BLaER1 treated with 17β-estradiol and CSF1 and Interleukin-3, amounts not matched to agents 10 nM and 100 nM (cell line): ENCODE results near the gene SLC12A7.

Experiments used
- H3K27ac ChIP-seq, 11 experiments: shearing (Covaris generic); formaldehyde crosslinking; 2 replicates each; pipeline ENCODE4 v1.8.1; 2022
- H3K27me3 ChIP-seq, 11 experiments: shearing (Covaris generic); formaldehyde crosslinking; 2 replicates each; pipeline ENCODE4 v1.8.1; 2022
- H3K36me3 ChIP-seq, 11 experiments: shearing (Covaris generic); formaldehyde crosslinking; 2 replicates each; pipeline ENCODE4 v1.8.1; 2022
- H3K4me1 ChIP-seq, 10 experiments: shearing (Covaris generic); formaldehyde crosslinking; 2 replicates each; pipeline ENCODE4 v1.8.1; 2022
- H3K4me2 ChIP-seq, 11 experiments: shearing (Covaris generic); formaldehyde crosslinking; 2 replicates each; pipeline ENCODE4 v1.8.1; 2022
- H3K4me3 ChIP-seq, 10 experiments: shearing (Covaris generic); formaldehyde crosslinking; 2 replicates each; pipeline ENCODE4 v1.8.1; 2022
- H3K9ac ChIP-seq, 11 experiments: shearing (Covaris generic); formaldehyde crosslinking; 2 replicates each; pipeline ENCODE4 v1.8.1; 2022
- H3K9me3 ChIP-seq, 11 experiments: shearing (Covaris generic); formaldehyde crosslinking; replicated peaks in 1 of 11; 2 replicates each; pipeline ENCODE4 v1.8.1; 2022
- H4K20me1 ChIP-seq, 11 experiments: shearing (Covaris generic); formaldehyde crosslinking; 2 replicates each; pipeline ENCODE4 v1.8.1; 2022
- Cebpa-rat ChIP-seq, 11 experiments: shearing (Covaris generic); IDR thresholded peaks; 2 replicates each; pipeline ENCODE4 v1.8.1; 2022

The SLC12A7 gene

DNA sequence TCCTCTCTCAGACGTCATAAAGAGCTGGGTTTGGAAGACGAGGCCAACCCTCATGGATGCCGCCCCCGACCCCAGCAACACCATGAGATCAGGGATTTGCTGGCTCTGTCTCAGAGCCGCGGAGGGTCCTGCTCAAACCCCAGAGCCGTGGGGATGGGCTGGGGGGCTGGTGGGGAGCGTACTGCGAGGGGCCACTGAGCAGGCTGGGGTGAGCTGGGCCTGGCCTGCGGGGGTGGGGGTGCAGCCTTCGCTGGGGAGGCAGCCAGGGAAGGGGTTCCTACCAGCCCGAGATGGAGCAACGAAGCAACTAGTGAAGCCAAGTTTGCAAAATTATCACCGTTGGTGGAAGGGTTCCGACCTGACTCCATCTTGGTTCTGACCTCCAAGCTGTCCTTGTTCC lies 5.1 kb upstream of the SLC12A7 start:
- H3K9ac ChIP-seq: no peak overlapping the region
- no peaks in the 10 kb centered on the region for H3K9me3 ChIP-seq
- peak overlapping the region; percentile 43 to 88 (median 74); a peak in 20 of 22 replicates for H3K4me2 ChIP-seq
- peak overlapping the region in 4 of 11 experiments; percentile 8 to 32 (median 20); a peak in 3 of 22 replicates for H3K27ac ChIP-seq
- H3K4me1 ChIP-seq: peaks cover 29 to 96% (median 94%) of the 10 kb centered on the region in 10 experiments; a peak in 19 of 20 replicates
- H3K27me3 ChIP-seq: peaks cover 30 to 88% (median 53%) of the 10 kb centered on the region in 11 experiments
- H4K20me1 ChIP-seq: peaks cover 0 to 57% (median 12%) of the 10 kb centered on the region in 11 experiments; a peak in 9 of 22 replicates
- TF ChIP-seq Cebpa-rat (IDR thresholded peaks at IDR 0.05): no peak
- no peaks in the 10 kb centered on the region; a peak in 1 of 22 replicates for H3K36me3 ChIP-seq
- no peak overlapping the region for H3K4me3 ChIP-seq

DNA sequence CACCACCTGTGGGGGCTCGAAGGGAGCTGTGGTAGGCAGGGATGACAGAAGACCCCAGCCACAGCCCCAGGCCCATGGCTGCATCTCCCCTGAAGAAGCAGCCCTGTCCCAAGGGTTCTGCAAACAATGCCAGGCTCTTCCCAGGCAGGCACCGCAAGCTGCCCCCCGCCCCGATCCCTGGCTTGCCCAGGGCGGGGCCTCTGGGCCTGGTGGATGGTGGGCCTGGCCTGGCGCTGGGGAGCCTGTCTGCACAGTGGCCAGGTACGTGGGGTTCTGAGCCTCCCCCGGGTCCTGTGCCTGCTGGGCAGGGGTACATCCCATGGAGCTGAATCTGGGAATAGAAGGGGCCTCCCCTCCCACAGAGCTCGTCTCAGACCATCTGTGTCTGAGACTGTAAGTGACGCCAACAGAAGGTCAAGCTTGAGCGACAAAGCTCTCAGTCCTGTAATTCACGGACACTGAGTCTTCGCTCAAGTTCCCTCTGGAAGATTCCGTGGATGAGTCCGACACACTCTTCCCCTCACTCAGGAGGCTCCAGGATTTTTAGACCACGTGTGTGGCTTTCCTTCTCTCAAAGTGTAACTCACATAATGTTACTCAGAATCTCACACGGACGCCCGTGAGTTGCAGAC lies 4.4 kb upstream of the SLC12A7 start:
- Histone ChIP-seq H4K20me1 (peaks cover 0 to 62% (median 16%) of the 10 kb centered on the region in 11 experiments; a peak in 9 of 22 replicates), H3K4me1 (peaks cover 29 to 96% (median 94%) of the 10 kb centered on the region in 10 experiments; a peak in 19 of 20 replicates), H3K9ac (peak overlapping the region in 2 of 11 experiments; percentile 35 to 38; a peak in 2 of 22 replicates), H3K4me3 (no peak overlapping the region), H3K27ac (peak overlapping the region in 2 of 11 experiments; percentile 4 to 34; a peak in 2 of 22 replicates), H3K36me3 (no peaks in the 10 kb centered on the region; a peak in 1 of 22 replicates), H3K4me2 (peak overlapping the region in 9 of 11 experiments; percentile 37 to 88 (median 75); a peak in 18 of 22 replicates), H3K27me3 (peaks cover 38 to 88% (median 61%) of the 10 kb centered on the region in 11 experiments), H3K9me3 (no peaks in the 10 kb centered on the region)
- no peak for TF ChIP-seq Cebpa-rat (IDR thresholded peaks at IDR 0.05)

DNA sequence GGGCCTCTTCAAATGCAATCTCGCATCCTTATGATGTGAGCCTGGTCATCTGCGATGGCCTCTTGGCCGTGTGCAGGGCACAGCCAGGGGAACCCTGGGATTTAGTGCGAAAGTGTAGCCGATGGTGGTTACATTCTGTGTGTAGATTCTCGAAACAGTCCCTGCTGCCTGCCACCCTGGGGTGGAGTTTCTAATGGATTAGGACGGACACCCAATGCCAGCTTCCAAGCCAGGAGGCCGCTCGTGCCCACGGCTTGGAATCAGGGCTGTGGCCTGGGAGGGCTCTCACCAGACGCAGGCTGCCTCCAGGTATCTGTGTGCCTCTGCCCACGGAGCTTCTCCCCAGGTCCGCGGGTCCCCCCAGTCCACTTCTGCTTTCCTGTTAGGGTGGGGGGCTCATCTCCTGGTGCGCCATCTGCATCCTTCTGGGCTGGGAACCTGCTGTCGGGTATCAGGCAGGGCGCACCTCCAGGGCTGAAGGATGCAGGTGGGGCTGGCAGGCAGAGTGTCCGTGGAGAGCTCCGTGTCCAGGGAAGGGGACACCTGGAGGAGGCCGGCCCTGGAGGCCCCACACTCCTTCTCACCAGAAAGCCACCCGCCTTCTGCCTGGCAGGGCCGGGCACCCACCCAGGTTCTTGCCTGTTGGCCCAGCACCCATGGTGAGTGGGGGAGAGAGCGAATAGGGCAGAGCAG lies 3.4 kb upstream of the SLC12A7 start:
- no peak for TF ChIP-seq Cebpa-rat (IDR thresholded peaks at IDR 0.05)
- Histone ChIP-seq H3K9me3 (no peaks in the 10 kb centered on the region), H3K9ac (no peak overlapping the region), H3K4me3 (no peak overlapping the region), H3K4me2 (peak overlapping the region in 9 of 11 experiments; percentile 37 to 88 (median 75); a peak in 16 of 22 replicates), H4K20me1 (peaks cover 0 to 63% (median 24%) of the 10 kb centered on the region in 11 experiments; a peak in 17 of 22 replicates), H3K27ac (no peak overlapping the region; a peak in 1 of 22 replicates), H3K36me3 (no peaks in the 10 kb centered on the region; a peak in 1 of 22 replicates), H3K27me3 (peaks cover 47 to 88% (median 70%) of the 10 kb centered on the region in 11 experiments), H3K4me1 (peaks cover 36 to 96% (median 95%) of the 10 kb centered on the region in 10 experiments)

DNA sequence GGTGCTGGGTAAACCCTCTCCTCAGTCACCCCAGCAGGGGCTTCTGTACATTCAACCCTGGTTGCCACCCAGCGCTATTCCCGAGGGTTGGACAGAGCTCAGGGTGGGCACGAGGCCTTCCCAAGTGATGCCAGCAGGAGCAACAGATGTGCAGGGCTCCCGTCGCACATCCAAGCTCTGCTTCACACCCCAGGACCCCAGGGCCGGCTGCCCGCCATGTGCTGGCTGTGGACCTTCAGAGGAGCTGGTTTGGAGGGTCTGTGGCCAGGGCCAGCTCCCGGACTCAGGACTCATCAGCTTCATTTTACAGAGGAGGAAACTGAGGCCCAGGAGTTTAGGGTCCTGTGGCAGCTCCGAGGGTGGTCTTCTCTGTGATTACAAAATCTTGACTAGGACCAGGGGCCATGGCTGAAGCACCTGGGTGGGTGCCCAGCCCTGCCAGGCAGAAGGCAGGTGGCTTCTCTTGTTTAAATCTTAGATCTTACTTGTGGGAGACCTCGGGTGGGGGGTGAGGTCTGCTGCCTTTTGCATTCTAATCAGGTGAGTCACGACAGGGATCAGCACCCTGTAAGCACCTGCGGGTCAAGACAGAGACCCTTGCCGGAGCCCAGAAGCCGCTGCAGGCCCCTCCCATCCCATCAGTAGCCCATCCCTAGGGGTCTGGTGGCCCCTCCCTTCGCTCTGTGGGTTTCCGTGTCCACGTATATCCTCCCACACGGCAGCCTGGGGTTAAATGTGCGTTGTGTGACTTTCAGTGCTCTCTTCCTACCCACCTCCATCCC lies 2.1 kb upstream of the SLC12A7 start:
- no peaks in the 10 kb centered on the region for H3K9me3 ChIP-seq
- H3K4me3 ChIP-seq: no peak overlapping the region
- TF ChIP-seq Cebpa-rat (IDR thresholded peaks at IDR 0.05): no peak
- peaks cover 42 to 96% (median 95%) of the 10 kb centered on the region in 10 experiments for H3K4me1 ChIP-seq
- H3K36me3 ChIP-seq: no peaks in the 10 kb centered on the region; a peak in 1 of 22 replicates
- H3K9ac ChIP-seq: 0 out of 22 replicates have a peak overlapping the region, but pooled peaks of 1 of the 11 experiments have one; percentile 2
- peaks cover 60 to 88% (median 72%) of the 10 kb centered on the region in 11 experiments for H3K27me3 ChIP-seq
- H3K27ac ChIP-seq: peak overlapping the region in 1 of 11 experiments; percentile 36; a peak in 2 of 22 replicates
- H4K20me1 ChIP-seq: peaks cover 0 to 66% (median 37%) of the 10 kb centered on the region in 11 experiments; a peak in 17 of 22 replicates
- H3K4me2 ChIP-seq: peak overlapping the region in 8 of 11 experiments; percentile 64 to 88 (median 78); a peak in 17 of 22 replicates

DNA sequence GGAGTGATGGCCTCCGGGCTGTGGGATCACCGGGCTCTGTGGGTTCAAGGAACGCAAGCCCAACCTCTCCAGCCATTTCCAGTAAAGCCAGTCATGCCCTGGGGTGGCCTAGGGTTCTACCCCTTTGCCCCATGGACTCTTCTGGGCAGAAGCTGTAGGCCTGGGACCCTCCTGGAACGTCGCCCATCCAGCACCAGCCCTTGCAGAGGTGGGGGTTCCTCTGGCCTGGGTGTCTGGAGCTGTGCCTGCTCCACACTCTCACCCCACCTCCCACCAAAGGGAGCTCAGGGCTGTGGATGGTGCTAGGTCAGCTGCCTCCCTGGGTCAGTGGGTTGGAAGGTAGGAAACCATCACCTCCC lies 1.4 kb upstream of the SLC12A7 start:
- peak overlapping the region in 9 of 11 experiments; percentile 33 to 88 (median 74); a peak in 17 of 22 replicates for H3K4me2 ChIP-seq
- peaks cover 67 to 87% (median 79%) of the 10 kb centered on the region in 11 experiments for H3K27me3 ChIP-seq
- H3K9me3 ChIP-seq: no peaks in the 10 kb centered on the region
- peaks cover 42 to 96% (median 95%) of the 10 kb centered on the region in 10 experiments for H3K4me1 ChIP-seq
- TF ChIP-seq Cebpa-rat (IDR thresholded peaks at IDR 0.05): no peak
- H3K36me3 ChIP-seq: no peaks in the 10 kb centered on the region; a peak in 1 of 22 replicates
- no peak overlapping the region for H3K9ac ChIP-seq
- H4K20me1 ChIP-seq: peaks cover 0 to 66% (median 37%) of the 10 kb centered on the region in 11 experiments; a peak in 20 of 22 replicates
- no peak overlapping the region for H3K4me3 ChIP-seq
- H3K27ac ChIP-seq: peak overlapping the region in 2 of 11 experiments; percentile 20 to 36; a peak in 2 of 22 replicates

- Histone ChIP-seq H3K9me3 (no peaks in the 10 kb centered on the region), H3K4me3 (no peak overlapping the region; a peak in 1 of 20 replicates), H3K9ac (no peak overlapping the region), H4K20me1 (peaks cover 0 to 67% (median 40%) of the 10 kb centered on the region in 11 experiments; a peak in 20 of 22 replicates), H3K27me3 (peaks cover 72 to 84% (median 78%) of the 10 kb centered on the region in 11 experiments), H3K36me3 (no peaks in the 10 kb centered on the region; a peak in 1 of 22 replicates), H3K27ac (peak overlapping the region in 2 of 11 experiments; percentile 20 to 36; a peak in 2 of 22 replicates), H3K4me2 (peak overlapping the region in 9 of 11 experiments; percentile 33 to 88 (median 74); a peak in 17 of 22 replicates), H3K4me1 (peaks cover 42 to 96% (median 95%) of the 10 kb centered on the region in 10 experiments)
- TF ChIP-seq Cebpa-rat (IDR thresholded peaks at IDR 0.05): no peak
Measured at GRCh38 chr5:1112596-1113331, 901 bp upstream of the SLC12A7 start.

DNA sequence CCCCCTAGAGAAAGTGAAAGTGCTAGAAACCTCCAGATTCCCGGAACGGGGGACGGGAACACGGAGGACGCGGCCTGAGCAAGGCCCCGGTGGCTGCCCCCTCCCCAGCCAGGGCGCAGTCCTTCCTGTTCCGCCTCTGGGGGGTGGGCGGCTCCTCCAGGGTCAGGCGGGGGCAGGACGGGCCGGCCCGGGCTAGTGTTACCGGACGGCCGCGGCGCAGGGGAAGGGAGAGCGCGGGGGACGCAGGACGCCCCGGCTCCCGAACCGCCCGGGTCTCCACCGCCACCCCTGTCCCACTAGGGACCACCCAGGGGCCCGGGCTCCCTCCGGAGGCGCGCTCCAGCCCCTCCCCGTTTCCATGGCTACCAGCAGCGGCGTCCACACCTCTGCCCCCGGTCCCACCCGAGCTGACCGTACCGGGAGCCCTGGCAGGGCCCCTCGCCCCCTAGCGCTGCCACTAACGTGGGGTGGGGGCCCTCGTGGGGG lies 579 bp downstream of the SLC12A7 start:
- Histone ChIP-seq H3K9ac (peak overlapping the region; percentile 66 to 89 (median 81)), H3K4me2 (peak overlapping the region; percentile 90 to 99 (median 98)), H4K20me1 (peaks cover 0 to 82% (median 55%) of the 10 kb centered on the region in 11 experiments; a peak in 20 of 22 replicates), H3K4me3 (peak overlapping the region; percentile 64 to 79 (median 72)), H3K9me3 (no peaks in the 10 kb centered on the region), H3K27me3 (peaks cover 78 to 98% (median 91%) of the 10 kb centered on the region in 11 experiments), H3K4me1 (peaks cover 47 to 96% (median 95%) of the 10 kb centered on the region in 10 experiments), H3K27ac (peak overlapping the region; percentile 57 to 70 (median 65)), H3K36me3 (no peaks in the 10 kb centered on the region; a peak in 1 of 22 replicates)
- TF ChIP-seq Cebpa-rat (IDR thresholded peaks at IDR 0.05): no peak
